ENCODE results near the gene CNPY1. TPM values are rescaled to one million over a fixed set of nuclear protein-coding genes. Genes with fewer than 3 reads are reported as not detected.

The CNPY1 gene
- total RNA-seq, 1 experiment from 2014 or later = not detected

DNA sequence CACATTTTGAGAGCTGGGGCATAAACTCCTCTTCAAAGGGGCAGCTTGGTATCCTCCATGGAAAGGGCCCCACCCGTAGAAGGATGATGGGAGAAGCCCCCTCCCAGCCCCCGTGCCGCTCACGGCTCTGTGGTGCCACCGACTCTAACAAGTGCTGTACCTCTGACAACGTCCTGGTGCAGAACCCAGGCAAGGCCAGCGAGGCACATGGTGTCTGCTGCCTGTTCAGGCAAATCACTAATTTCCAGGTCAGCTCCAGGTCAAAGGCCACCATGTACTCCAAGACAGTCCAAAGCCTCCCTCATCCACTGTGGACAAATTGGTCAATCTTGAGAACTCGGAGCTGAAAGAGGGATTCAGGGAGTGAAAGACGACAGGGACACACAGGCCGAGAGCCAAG is 11.4 kb upstream of the CNPY1 start:
- Histone ChIP-seq H3K36me3 (ENCODE audit: control insufficient read depth, insufficient read depth, low read length) (no peaks in the 10 kb centered on the region), H3K4me1 (no peaks in the 10 kb centered on the region), H3K27me3 (replicated peaks; ENCODE audit: control insufficient read depth, insufficient read depth, low read length) (no peaks in the 10 kb centered on the region), H3K9me3 (no peaks in the 10 kb centered on the region), H3K4me3 (ENCODE audit: low read depth, low read length) (no peak overlapping the region)
- BruUV-seq (replicated peaks) = no TSS peak
- TF ChIP-seq CTCF (IDR thresholded peaks at IDR 0.05; ENCODE audit: insufficient read depth in 1 of 2, low read depth in 1 of 2, low read length in 1 of 2, severe bottlenecking in 1 of 2, unreplicated experiment in 1 of 2) = no peak
- Mint-ChIP-seq H3K36me3 (ENCODE audit: insufficient read depth, unreplicated experiment) (no peaks in the 10 kb centered on the region), H3K27me3 (ENCODE audit: insufficient read depth, unreplicated experiment) (no peaks in the 10 kb centered on the region), H3K4me1 (ENCODE audit: low read depth, unreplicated experiment) (no peaks in the 10 kb centered on the region), H3K9me3 (ENCODE audit: unreplicated experiment) (no peaks in the 10 kb centered on the region), H3K27ac (ENCODE audit: unreplicated experiment) (no peak overlapping the region), H3K4me3 (ENCODE audit: unreplicated experiment) (no peak overlapping the region)
- intact Hi-C loops (cut with micrococcal nuclease; ENCODE audit: unreplicated experiment) = no loop called here
- ChIA-PET POLR2A (no interaction called here), CTCF (no interaction called here)
- no peak for DNase-seq

GRCh38 chr7:155556763-155557162 is 10.4 kb upstream of the CNPY1 start:
- Mint-ChIP-seq H3K27me3 (ENCODE audit: insufficient read depth, unreplicated experiment) (no peaks in the 10 kb centered on the region), H3K27ac (ENCODE audit: unreplicated experiment) (no peak overlapping the region), H3K9me3 (ENCODE audit: unreplicated experiment) (no peaks in the 10 kb centered on the region), H3K4me3 (ENCODE audit: unreplicated experiment) (no peak overlapping the region), H3K4me1 (ENCODE audit: low read depth, unreplicated experiment) (no peaks in the 10 kb centered on the region), H3K36me3 (ENCODE audit: insufficient read depth, unreplicated experiment) (no peaks in the 10 kb centered on the region)
- TF ChIP-seq CTCF (IDR thresholded peaks at IDR 0.05; ENCODE audit: insufficient read depth in 1 of 2, low read depth in 1 of 2, low read length in 1 of 2, severe bottlenecking in 1 of 2, unreplicated experiment in 1 of 2) = no peak
- intact Hi-C loops (cut with micrococcal nuclease; ENCODE audit: unreplicated experiment) = no loop called here
- no TSS peak for BruUV-seq (replicated peaks)
- POLR2A ChIA-PET = interaction anchor here (0.6 kb wide), 1 partner anchor 44 kb away, joined by 10 read pairs; no protein-coding TSS in a partner anchor
- no peak for DNase-seq
- H3K9me3 ChIP-seq = no peaks in the 10 kb centered on the region
- CTCF ChIA-PET = no interaction called here
- H3K4me1 ChIP-seq = no peaks in the 10 kb centered on the region
- no peaks in the 10 kb centered on the region for H3K27me3 ChIP-seq (replicated peaks; ENCODE audit: control insufficient read depth, insufficient read depth, low read length)
- no peaks in the 10 kb centered on the region for H3K36me3 ChIP-seq (ENCODE audit: control insufficient read depth, insufficient read depth, low read length)
- H3K4me3 ChIP-seq (ENCODE audit: low read depth, low read length) = no peak overlapping the region

GRCh38 chr7:155555116-155555695 is 8.8 kb upstream of the CNPY1 start:
- DNase-seq = no peak
- CTCF ChIA-PET = no interaction called here
- H3K36me3 Mint-ChIP-seq (ENCODE audit: insufficient read depth, unreplicated experiment) = no peaks in the 10 kb centered on the region
- Histone ChIP-seq H3K4me3 (ENCODE audit: low read depth, low read length) (no peak overlapping the region), H3K36me3 (ENCODE audit: control insufficient read depth, insufficient read depth, low read length) (no peaks in the 10 kb centered on the region), H3K9me3 (no peaks in the 10 kb centered on the region), H3K27me3 (replicated peaks; ENCODE audit: control insufficient read depth, insufficient read depth, low read length) (no peaks in the 10 kb centered on the region), H3K4me1 (no peaks in the 10 kb centered on the region)
- no peaks in the 10 kb centered on the region for H3K9me3 Mint-ChIP-seq (ENCODE audit: unreplicated experiment)
- POLR2A ChIA-PET = no interaction called here
- H3K4me1 Mint-ChIP-seq (ENCODE audit: low read depth, unreplicated experiment) = no peaks in the 10 kb centered on the region
- no peak overlapping the region for H3K27ac Mint-ChIP-seq (ENCODE audit: unreplicated experiment)
- intact Hi-C loops (cut with micrococcal nuclease; ENCODE audit: unreplicated experiment) = no loop called here
- no peaks in the 10 kb centered on the region for H3K27me3 Mint-ChIP-seq (ENCODE audit: insufficient read depth, unreplicated experiment)
- TF ChIP-seq CTCF (IDR thresholded peaks at IDR 0.05; ENCODE audit: insufficient read depth in 1 of 2, low read depth in 1 of 2, low read length in 1 of 2, severe bottlenecking in 1 of 2, unreplicated experiment in 1 of 2) = no peak
- no peak overlapping the region for H3K4me3 Mint-ChIP-seq (ENCODE audit: unreplicated experiment)
- BruUV-seq (replicated peaks) = no TSS peak

Data from Caco-2 (cell line).